NCI-H82 (cell line): ENCODE data around the gene UBASH3A.

Source experiments
- DNase-seq: peaks from one replicate; lab custom pipeline; 2025; lab: John Stamatoyannopoulos, UW

UBASH3A gene

DNA sequence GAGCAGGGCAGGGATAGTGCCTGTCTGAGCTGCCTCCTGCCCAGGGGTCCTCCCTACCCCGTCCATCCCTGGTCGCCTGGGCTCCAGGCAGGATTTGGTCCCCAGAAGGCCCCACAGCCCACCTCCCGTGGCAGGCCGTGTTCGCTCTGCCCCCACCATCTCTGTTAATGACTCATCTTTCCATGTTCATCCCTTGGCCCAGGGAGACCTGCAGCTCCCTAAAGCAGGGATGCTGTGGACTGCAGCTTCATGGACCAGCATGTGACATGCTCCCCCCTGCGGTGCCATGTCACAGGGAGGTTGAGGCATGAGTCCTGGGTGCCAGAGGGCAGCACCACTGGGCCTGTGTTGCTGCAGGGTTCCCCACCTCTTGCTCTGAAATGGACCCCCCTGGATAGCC lies 26.8 kb downstream of the UBASH3A start:
- DNase-seq = no peak

DNA sequence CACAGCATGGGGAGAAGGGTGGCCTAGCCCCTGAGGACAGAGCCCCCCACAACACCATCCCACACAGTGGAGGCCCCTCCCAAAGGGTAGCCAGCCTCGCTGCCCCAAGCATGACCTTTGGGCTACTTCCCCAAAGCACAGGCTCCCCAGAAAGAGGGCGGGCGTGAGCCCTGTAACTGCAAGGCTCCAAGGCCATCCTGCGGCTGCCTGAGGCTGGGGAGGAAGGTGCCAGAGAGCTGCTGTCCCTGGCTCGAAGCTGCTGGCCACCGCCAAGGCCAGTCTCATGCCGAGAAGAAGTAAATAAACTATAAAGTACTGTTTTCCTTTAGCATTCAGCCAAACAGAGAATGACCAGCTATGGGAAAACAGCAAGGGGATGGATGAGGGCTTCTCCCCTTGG lies 27.5 kb downstream of the UBASH3A start:
- no peak for DNase-seq

DNA sequence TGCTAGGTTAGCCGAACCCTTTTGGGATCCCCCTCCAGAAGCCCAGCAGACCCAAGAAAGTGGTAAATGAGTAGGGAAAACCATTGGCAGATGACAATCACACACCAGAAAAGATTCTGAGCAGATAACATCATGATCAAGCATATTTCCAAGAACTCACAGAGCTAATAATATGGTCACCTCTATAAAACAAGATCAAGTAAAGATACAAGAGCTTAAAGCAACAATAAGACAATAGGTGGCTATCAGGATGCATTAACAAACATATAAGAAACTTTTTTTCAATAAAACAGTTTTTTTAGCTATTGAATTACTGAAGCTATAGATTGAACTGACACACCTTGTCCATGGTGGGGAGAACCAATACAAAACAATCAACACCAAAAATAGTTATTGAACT lies 29.0 kb downstream of the UBASH3A start:
- DNase-seq = no peak

DNA sequence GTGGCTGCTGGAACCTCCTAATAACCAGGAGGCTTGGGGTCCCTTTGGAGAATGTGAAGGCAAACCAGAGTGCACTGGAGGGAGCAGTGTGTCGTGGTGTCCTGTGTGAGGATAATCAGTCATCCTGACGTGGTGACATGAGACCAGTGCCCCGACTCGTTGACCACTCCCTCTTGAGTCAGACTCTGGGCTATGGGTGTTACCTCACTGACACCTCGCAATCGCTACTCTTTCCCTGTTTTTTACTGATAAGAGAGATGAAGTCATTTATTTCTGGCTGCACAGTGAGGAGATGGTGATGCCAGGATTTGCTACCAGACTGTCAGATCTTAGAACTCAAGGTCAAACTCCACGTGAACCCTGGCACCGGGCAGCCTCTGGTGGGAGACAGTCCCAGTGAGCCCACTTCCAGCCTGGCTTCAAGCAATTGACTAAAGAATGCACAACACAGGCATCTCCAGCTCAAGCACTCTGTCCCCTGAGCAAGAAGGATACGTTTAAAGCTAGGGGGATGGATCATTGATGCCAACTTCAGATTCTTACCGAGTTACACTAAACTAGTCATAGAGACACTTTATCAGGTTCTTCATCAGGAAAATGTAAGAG lies 30.3 kb downstream of the UBASH3A start:
- DNase-seq = no peak

DNA sequence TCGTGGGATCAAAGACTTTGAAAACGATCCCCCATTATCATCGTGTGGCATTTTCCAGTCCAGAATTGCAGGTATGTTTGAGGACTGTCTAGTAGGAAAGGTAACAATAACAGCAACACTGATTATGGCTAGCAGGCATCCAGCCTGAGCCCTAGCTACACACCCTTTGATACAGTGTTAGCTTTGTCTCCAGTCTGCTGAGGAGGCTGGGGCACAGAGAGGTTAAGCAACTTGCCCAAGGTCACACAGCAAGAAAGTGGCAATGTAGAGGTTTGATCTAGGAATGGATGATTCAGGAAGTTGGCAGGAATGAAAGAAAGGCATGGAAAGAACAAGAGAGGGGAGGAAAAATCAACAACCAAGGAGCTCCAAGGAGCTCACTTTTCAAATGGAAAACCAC lies 31.2 kb downstream of the UBASH3A start:
- DNase-seq = no peak

DNA sequence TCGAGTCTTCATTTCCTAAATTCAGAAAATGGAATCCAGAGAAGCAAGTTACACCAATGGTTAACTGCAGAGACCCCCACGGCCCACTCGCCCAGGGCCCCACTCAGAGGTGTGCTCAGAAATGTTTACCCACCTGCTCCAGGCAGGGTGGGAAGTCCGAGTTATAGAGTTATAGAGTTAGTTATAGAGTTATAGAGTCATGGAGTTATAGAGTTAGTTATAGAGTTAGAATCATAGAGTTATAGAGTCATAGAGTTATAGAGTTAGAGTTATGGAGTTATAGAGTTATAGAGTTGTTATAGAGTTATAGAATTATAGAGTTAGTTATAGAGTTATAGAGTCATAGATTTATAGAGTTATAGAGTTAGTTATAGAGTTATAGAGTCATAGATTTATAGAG lies 31.7 kb downstream of the UBASH3A start:
- DNase-seq = no peak

DNA sequence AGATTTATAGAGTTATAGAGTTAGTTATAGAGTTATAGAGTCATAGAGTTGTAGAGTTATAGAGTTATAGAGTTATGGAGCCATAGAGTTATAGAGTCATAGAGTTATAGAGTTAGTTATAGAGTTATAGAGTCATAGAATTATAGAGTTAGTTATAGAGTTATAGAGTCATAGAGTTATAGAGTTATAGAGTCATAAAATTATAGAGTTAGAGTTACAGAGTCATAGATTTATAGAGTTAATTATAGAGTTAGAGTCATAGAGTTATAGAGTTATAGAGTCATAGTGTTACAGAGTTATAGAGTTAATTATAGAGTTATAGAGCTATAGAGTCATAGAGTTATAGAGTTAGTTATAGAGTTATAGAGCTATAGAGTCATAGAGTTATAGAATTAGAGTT lies 32.1 kb downstream of the UBASH3A start:
- no peak for DNase-seq

DNA sequence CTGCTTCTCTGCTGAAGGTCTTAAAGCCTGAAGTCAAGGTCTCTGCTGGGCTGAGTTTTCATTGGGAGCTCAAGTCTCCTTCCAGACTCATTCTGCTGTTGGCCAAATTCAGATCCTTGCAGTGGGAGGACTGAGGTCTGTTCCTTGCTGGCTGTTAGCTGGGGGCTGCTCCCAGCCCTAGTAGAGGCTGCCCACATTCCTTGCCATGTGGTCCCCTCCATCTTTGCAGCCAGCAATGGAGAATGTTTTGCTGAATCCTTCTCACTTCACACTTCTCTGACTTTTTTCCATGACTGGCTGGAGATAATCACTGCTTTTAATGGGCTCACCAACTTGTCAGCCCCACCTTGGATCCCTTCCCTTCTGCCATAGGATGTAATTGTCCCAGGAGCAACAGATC lies 33.2 kb downstream of the UBASH3A start:
- no peak for DNase-seq

DNA sequence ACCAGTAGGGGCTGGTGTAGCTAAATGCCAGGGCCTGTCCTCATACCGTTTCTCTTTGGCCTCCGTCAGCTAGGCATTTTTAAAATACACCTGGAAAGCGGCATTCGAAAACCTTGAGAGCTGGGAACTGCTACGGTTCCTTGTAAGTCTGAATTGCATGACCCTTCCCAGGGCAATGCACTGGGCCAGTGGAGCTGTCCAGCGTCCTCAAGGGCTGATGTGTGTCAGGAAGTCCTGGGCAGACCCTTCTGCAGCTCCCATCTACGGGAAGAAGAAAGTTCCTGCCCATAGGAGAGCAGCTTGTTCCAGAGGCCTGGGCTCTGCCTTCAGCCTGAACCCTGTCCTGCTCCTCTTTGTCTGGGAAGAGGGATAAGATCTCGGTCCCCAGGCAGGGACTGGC lies 34.1 kb downstream of the UBASH3A start:
- no peak for DNase-seq

DNA sequence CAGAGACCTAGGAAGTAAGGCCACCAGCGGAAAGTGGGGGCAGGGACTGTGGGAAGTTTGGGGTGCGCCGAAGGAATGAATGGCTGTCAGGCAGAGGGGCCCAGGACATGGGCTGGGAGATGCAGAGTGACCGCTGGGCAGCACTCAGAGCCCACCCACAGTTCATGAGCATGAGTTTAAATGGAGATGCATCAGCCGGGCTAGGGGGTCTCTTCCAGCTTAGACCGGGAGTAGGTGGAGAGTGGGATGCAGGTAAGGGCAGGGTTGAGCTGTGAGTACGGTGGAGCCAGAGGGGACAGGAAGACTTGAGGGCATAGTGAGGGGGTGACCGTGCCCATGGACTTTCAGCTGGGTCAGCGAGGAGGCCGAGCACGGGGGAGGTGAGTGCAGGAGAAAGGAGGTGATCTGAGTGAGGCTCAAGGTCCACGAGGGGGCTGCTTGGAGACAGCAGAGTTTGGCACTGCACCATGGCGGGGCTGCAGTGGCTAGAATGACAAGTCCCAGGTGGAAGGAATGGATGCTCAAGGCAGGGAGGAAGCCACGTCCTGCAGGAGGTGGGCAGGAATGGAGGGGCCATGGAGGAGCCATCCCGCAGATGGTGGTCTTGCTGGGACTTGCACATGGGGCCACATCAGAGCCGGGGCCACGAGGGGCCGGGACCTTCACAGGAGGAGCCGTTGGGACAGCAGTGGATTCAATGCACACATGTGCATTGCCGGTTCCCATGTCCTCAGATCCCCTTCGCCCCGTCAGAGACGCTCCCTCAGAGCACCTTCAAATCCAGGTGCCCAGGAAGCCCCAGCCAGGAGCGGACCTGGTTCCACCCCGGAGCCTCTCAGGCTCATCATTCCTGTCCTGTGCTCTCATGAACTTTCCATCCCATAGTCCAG lies 34.9 kb downstream of the UBASH3A start:
- DNase-seq = no peak

DNA sequence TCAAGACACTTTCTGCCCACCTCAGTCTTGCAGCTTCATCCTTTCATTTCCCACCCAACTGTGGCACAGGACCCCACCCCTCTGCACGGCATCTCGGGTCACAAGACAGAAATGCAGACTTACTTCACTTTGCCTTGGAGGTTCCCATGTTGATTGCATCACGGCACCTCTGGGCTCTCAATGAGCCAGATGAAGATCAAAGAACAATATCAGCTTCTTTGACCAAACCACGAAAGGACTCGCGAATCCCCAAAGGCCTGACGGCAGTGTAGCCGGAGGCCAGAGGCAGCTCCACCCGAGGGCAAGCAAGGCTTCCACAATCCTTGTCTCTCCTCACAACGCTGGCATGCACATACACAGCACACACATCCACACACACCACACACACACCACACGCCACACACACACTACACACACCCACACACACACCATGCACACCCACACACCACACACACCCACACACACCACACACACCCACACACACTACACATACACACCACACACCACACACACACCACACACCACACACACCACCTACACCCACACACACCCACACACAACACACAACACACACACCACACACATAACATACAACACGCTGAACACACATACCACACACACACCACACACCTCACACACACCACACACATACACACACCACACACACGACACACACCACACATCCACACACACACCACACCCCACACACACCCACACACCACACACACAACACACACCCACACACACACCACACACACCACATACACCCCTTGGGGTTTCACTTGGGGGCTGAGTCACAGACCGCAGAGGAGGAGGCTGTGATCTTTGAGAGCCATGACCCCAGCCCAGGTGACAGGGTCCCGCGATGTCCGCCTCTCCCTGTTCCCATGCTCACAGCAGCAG lies 35.8 kb downstream of the UBASH3A start:
- DNase-seq = no peak

DNA sequence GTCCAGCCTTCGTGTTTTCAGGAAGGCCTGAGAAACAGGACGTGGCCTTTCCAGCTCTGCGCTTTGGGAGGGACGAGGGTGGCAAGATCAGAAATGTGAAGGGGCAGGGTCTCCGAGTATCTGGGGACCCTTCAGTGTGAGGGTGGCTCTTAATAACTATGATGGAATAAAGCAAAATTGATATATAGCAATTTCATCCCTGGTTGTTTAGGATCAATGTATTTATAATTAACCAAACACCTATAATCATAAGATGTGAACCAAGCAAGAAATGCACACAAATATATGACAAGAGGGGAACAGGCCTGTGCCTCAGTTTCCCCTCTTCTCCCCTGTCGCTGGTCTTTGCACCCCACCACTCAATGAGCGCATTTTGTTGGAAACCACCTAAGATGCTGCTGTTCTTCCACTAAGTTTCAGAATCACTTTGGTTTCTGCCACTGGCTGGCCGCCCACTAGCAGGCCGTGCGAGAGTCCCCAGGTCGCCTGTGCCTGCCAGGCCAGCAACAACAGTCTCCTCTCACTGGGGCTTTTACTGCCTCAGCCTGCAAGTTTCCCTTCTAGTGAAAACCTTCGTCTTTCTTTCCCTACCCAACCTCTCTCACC lies 36.6 kb downstream of the UBASH3A start:
- DNase-seq = no peak

DNA sequence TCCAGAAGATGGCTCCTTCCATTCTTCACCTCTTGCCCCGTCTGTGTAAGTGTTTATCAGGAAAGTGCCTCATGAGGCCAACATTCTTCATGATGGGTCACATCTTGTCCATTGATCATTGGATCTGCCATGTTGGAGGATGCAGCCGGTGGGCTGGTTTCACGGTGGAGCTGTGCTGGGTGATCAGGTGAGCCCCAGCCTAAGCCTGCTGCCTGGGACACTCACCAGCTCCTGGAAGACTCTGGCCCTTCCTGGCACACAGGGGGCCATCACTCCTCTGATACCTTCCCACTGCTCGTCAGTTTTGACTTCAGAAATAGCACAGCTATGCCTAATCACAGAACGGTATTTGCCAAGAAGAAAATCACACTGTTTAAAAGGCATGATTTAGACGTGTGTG lies 38.3 kb downstream of the UBASH3A start:
- DNase-seq = no peak

DNA sequence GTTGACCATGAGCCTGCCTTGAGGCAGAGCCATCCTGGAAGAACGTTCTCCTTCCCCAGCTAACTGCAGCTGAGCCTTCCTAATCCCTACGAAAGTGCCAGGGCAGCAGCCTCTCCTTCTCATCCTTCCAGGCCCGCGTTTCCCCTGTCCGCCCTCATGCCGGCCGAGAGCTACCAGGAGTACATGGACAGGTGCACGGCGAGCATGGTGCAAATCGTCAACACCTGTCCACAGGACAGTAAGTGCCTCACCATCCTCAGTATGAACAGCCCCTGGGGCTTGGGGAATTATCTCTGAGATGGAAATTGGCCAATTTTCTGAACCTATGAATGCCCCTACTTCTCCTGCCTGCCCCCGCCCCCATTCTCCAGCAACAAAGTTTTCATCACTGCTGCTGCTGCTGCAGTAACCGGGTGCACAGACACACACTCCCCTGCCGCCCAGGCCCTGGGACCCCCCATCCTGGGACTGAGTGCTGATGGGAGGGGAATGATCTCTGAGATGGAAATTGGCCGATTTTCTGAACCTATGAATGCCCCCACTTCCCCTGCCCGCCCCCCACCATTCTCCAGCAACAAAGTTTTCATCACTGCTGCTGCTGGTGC lies 39.6 kb downstream of the UBASH3A start:
- DNase-seq = no peak

DNA sequence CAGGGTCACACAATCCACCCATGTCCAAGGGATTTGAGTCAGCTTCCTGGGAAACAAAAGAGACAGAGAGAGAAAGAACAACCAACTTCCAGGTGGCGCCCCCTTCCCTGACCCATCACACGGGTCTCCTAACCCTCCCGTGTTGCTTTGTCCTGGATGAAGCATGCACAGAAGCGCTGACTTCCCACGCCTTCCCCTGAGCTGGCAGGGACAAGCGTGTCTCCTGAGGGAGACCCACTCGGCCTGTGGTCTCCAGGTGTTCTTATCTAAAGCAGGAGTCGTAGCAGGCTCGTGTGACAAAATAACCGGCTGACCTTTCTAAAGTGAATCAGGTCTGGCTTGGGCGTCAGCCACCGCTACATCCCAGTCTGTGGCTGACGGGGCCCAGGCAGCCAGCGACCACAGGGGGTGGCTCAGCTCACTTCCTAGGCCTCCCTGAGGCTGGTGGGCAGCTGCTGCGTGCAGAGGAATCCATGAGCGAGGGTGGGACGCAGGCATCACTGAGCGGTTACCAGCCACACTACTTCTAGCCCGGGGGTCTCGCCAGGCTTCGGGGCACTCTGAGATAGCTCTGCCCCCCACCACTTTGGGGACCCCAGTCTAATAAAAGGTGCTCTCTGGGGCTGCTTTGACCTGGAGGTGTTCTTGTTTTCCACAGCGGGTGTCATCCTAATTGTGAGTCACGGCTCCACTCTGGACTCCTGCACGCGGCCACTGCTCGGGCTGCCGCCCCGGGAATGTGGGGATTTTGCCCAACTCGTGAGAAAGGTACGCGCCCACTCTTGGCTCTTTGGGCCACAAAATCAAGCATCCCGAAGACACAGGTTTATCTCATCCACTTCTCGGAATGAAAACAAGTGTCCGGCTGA lies 40.4 kb downstream of the UBASH3A start:
- no peak for DNase-seq

DNA sequence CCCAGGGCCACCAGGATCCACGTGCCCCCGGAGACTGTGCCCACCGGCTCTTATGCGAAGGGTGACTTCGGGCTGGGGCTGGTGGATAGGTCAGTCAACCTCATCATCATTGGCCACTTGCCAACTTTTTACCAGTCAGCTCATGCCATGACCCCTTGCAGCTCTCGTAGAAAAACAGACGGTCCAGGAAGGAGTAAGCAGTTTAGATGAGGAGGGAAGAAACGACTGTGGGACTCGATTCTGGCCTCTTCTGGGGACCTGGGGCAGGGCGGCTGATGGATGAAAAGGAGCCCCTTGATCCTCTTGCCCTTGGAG lies 41.0 kb downstream of the UBASH3A start:
- DNase-seq = no peak

DNA sequence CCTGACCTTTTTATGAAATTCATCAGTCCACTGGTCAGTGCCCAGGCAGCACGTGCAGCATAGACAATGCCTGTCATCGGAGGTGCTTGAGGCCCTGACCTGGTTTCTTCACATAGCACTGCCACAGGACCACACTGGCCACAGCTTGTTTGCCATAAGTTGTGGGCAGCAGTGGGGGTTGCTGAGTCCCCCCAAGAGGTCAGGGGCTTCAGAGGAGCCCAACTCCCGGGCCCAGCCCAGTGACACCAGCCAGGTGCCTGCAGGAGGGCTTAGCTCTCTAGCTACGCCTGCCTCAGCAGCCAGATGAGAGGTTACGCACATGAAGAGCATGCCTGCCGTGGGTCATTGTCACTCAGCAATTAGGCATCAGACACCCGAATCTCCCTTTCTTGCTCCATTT lies 41.6 kb downstream of the UBASH3A start:
- DNase-seq = no peak

DNA sequence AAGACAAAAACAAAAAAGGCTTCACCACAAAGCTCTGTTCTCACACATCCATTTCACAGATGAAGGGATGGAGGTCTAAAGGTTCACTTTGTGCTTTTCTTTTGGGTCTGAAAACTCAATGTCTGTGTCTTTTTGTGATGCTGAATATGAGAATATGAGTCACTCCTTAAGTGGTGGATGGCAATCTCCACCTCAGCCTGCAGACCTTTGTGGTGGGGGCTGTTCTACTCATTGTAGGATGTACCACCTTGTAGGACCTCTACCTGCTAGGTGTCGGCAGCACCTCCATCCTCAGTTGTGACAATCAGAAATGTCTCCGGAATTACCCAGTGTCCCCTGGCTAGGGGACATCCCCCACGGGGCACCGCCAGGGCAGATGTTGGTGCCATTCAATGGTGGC lies 42.8 kb downstream of the UBASH3A start:
- DNase-seq = no peak

DNA sequence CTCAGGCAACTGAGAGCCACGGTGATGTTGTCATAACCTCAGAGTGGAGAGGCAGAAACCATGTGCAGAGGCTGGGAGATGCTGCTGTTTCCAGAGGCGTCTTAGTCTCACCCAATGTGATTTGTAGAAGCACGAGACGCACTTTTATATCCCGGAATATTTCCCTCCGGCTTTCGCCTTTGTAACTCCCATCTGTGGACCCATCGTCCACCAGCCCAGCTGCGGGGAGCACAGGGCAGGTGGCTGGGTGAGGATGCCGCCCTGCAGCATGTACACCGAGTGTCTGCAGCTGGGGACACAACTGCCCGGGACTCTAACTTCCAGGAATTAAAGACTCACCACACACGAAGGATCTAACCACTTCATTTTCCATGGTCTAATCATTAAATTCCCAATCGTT lies 43.5 kb downstream of the UBASH3A start:
- no peak for DNase-seq

DNA sequence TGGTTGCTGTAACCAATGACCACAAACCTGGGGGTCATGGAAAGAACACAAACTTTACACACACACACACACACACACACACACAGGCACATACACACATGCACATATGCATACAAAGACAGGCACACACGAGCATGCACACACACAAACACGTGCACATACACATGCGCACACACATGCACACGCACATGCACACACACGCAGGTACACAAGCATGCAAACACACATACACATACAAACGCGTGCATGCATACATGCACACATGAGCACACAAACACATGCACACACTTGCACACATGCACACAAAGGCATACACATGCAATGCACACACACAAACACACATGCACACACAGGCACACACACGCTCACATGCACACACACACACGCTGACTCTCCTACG lies 44.0 kb downstream of the UBASH3A start:
- DNase-seq = no peak

DNA sequence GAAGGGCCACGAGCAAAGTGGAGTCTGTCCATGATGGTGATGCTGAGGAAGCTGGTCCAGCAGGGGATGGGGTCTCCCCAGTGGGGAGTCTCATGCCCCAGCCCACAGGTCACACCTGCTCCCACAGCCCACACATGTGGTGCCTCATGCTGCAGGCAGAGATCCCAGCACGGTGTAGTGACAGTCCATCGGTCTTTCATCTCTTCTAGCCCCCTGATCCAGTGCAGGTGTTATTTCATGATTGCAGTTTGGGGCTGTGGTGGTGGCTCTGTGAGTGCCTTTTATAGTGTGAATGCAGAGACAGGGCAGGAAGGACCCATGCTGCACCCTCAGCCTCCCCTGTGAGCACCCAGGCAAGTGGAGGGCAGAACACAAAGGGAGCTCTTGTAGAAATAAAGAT lies 45.0 kb downstream of the UBASH3A start:
- DNase-seq = no peak
